GM18867 (cell line): ENCODE results near the gene RERE.
A peak's percentile ranks its signal among the peaks of the same experiment; 100 is the strongest.
"Not testable (repeated sequence)": the region's sequence is repeated elsewhere in the genome, so short reads cannot be mapped to it uniquely, and the experiment has no call there.

Experiments
- ATAC-seq: cut with Tn5 transposase; IDR thresholded peaks from one replicate; pipeline ENCODE4 v1.9.1; 2021; ENCODE audit warnings: mild to moderate bottlenecking, moderate library complexity; ENCODE audit not compliant: unreplicated experiment

Gene RERE

GRCh38 chr1:8619917-8620502, 197.4 kb downstream of the RERE start:
- ATAC-seq, result not testable (repeated sequence)

- not testable (repeated sequence) for ATAC-seq
Observed at GRCh38 chr1:8619419-8619818, 198.0 kb downstream of the RERE start.

DNA sequence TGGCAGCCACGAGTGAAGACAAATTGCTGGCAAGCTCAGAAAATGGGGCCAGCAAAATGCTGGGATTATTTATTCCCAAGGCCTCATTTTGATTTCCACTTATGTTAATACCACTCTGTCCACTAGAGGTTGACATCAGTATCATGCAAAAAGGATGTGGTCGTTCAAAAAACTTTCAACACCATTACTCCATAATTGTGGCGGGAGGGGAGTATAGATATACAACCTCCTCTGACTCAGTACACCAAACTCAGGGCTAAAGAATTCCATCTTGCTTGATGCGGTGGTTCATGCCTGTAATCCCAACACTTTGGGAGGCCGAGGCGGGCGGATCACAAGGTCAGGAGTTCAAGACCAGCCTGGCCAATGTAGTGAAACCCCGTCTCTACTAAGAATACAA, 200.6 kb downstream of the RERE start:
- ATAC-seq, result not testable (repeated sequence)

- ATAC-seq, result not testable (repeated sequence)
Observed at GRCh38 chr1:8611634-8612515, 205.6 kb downstream of the RERE start.

GRCh38 chr1:8607906-8608305, 209.5 kb downstream of the RERE start:
- no peak for ATAC-seq

GRCh38 chr1:8604041-8604945, 213.1 kb downstream of the RERE start:
- peak; percentile 86 for ATAC-seq

DNA sequence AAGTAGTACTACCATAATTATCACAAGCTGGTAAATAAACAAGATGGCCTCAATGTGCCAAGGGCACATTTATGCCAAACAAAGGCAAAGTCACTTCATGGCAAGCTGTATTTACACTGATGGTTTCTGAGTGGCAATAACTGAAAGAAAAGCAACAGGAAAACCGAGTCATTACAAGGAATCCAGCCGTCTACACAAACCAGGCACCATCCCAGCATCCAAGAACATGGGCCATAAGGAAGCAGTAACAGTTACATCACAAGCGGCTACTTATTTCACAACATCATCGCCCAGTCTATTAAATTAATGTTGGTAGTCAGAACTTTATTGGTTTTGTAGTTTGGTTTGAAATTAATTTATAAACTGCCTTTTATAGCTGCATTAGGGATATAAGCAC, 214.2 kb downstream of the RERE start:
- no peak for ATAC-seq

DNA sequence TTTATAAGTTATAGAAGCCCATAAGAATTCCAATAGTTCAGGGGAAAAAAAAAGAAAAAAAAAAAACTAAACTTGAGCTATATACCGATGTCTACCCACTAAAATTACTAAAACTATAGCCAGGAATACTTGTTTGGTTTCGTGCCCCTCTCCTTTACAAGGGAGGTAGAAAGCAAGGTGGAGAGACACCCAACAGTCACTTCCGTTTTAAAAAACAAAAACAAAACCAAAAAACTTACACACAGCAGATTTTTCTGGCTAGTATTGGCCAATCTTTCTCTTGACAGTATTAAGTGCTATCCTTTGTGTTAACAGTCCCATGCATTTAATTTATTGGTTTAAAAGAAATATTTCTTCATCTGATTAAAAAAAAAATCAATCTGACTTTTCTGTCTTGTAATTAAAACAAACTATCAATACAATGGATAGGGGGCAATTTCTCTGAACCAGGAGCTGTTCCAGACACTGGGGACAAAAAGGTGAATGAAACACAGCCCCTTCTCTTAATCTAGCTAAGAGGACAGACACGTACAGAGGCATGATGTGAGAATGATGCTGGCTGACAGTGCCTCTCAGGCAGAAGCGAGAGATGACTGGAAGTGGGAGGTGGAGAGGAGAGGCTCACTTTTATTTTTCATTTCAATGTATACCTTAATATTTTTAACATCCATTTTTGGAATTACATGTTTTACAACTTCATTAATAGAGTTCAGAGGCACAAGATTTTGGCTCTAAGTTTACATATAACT, 214.8 kb downstream of the RERE start:
- ATAC-seq, result no peak

- no peak for ATAC-seq
Observed at GRCh38 chr1:8600336-8600735, 217.1 kb downstream of the RERE start.

- no peak for ATAC-seq
Observed at GRCh38 chr1:8599646-8600212, 217.7 kb downstream of the RERE start.

- ATAC-seq, result no peak
Observed at GRCh38 chr1:8598783-8599182, 218.7 kb downstream of the RERE start.

DNA sequence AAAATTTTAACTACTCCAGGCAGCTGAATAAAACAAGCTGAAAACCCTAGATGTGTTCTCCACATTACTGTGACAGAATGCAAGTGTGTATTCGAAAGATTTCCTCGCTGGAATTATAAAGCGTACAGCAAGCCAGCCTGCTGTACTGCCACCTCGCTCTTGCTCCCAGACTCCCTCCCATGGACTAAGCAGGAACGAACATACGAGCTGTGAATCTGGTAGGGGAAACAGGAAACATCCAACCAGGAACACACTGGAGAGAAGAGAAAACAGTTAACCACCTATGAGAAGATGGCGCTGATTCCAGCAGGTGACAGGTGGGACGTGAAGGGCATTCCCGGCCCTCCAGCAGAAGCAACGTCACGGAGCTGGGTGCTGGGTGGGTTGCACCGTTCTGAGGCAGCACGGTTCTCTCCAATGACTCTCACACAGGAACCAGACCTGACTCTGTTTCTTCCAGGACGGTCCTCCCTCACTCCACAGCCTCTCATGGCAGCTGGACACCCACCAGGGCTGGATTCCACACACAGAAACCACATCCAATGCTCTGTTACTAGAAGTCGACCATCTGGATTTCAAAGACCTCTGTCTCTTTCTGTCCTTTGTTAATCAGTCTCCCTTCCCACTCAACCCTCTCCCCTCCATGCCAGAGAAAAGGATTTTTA, 219.2 kb downstream of the RERE start:
- ATAC-seq, result no peak

DNA sequence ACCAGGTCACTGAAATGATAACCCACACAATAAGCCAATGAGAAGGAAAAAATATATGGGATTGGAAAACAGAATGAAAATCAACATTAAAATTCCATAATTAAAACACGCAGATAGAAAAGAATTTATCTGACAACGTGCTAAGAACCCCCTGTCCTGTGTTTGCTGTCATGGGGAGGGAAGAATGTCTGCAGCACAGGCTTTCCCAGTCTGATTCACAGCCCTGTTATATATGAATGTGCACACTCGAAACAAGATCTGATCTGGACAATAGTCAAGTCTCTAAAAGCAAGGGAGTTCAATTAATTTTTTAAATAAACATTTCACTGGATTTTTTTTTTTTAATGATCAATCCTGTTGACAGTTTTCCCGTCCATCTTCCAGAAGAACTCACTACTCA, 220.0 kb downstream of the RERE start:
- no peak for ATAC-seq

GRCh38 chr1:8595941-8596340, 221.5 kb downstream of the RERE start:
- peak; percentile 47 for ATAC-seq

DNA sequence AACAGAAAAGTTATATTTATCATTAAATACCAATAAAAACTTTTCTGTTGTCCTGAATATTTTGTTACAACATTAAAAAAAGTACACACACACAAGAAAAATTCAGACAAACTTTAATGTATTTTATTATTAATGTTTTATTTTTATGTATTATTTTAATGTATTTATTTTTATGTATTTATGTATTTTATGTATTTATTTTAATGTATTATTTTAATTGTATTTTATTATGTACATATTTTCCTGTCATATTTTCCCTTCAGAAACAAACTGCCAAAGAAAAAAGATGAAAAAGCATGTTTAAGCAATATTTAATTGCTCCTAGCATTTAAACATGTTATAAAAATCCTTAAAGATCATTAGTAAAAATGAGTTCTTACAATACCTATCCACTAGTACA, 222.1 kb downstream of the RERE start:
- no peak for ATAC-seq

GRCh38 chr1:8593292-8593691, 224.1 kb downstream of the RERE start:
- ATAC-seq, result not testable (repeated sequence)

GRCh38 chr1:8591569-8591968, 225.9 kb downstream of the RERE start:
- no peak for ATAC-seq

GRCh38 chr1:8590721-8591351, 226.6 kb downstream of the RERE start:
- no peak for ATAC-seq

DNA sequence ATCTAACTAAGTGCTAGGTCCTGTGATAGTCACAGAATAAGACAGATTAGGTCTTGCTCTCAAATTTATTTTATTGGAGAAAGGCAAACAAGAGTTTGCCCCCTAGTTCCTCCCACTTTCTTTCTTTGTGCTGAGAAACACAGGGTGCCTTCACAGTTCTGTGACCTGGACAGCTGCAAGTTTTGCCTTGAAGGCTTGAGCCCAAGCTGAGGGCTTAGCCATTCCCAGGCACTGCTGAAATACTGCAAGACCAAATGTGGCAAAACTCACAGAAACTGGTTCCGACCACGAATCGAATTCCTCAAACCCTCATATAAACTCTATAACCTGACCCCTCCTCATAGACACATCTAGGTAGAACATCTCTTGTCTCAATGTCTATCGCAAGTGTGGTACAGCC, 227.9 kb downstream of the RERE start:
- ATAC-seq, result no peak
